Measurements from ENCODE around the gene RNU7-1.

- TF ChIP-seq CTCF (IDR thresholded peaks at IDR 0.05) (peak in 3 of 6 experiments; percentile 39 to 46 (median 41)), POLR2A (IDR thresholded peaks at IDR 0.05) (peak; percentile 88 to 97)
Observed at GRCh38 chr12:6946033-6946919, 2.7 kb downstream of the RNU7-1 start.

All from Peyer's patch (tissue), 4 donors.